ENCODE data around the gene KDM5B.

DNA sequence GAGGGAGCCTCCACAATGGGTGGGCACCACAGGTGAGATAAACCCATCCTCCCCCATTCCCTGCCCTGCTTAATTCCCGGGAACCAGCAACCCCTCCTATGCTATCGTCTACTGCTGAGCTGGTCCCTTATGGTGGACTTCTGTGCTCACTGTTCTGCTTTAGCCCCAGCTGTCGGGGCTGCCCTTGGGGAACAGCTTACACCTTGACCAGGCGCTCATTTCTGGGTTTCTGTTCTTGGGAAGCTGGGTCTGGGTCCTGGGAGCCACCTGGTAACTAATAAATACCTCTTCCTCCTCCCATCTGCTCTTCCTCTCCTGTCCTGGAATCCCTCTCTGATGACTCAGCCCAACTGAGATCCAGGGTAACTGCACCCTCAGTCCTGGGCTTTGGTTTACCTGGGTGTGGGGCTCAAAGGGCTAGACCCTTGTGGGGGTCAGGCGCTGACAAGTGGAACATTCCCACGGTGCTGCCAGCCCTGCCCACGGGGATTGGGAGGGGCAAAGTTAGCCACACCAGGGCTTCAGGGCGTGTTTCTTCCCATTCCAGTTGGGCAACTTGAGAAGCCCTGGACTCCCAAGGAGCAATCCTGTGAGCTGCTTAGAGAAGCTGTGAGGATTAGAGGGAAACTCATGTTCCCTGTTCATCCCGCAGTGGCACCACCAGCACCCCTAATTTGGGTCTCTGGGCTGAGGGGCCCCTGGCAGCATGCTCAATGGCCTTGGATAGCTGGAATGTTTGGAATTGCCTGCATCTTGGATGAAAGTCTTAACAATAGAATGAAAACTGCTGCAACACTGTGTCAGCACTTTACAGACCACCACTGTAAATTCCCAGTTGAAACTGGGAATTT is 4.2 kb upstream of the KDM5B start:
- TF ChIP-seq, protein P1, sequence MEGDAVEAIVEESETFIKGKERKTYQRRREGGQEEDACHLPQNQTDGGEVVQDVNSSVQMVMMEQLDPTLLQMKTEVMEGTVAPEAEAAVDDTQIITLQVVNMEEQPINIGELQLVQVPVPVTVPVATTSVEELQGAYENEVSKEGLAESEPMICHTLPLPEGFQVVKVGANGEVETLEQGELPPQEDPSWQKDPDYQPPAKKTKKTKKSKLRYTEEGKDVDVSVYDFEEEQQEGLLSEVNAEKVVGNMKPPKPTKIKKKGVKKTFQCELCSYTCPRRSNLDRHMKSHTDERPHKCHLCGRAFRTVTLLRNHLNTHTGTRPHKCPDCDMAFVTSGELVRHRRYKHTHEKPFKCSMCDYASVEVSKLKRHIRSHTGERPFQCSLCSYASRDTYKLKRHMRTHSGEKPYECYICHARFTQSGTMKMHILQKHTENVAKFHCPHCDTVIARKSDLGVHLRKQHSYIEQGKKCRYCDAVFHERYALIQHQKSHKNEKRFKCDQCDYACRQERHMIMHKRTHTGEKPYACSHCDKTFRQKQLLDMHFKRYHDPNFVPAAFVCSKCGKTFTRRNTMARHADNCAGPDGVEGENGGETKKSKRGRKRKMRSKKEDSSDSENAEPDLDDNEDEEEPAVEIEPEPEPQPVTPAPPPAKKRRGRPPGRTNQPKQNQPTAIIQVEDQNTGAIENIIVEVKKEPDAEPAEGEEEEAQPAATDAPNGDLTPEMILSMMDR (IDR thresholded peaks at IDR 0.05), result no peak
- TF ChIP-seq POLR2AphosphoS5 (IDR thresholded peaks at IDR 0.05; ENCODE audit: low read depth, low read length) (no peak), TCF7L2 (IDR thresholded peaks at IDR 0.05; ENCODE audit: low read depth, low read length) (no peak)

Data from Panc1 (cell line).